HG03521 (cell line): ENCODE results near the gene LACC1.

Source experiments
- ATAC-seq: cut with Tn5 transposase; IDR thresholded peaks from one replicate; pipeline ENCODE4 v1.9.1; 2021; ENCODE audit warnings: mild to moderate bottlenecking, moderate library complexity; ENCODE audit not compliant: unreplicated experiment

Gene LACC1

GRCh38 chr13:43939086-43939485, 59.4 kb downstream of the LACC1 start:
- ATAC-seq, result no peak

DNA sequence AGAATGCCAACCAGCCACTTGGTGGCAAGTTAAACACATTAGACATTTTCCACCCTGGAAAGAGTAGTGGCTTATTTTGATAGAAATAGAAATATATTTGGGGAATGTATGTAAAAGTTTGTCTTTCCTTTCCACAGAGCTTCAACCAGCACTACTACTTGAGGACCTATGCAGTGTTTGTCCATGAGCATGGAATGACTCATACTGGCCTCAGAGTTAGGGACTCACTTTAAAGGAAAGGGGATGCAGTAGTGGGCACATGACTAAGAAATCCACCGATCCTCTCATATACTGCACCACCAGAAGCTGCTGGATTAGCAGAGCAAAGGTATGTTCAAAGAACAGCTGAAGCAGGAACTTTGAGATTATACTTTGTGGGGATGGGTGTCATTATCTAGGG, 62.6 kb downstream of the LACC1 start:
- no peak for ATAC-seq
